ENCODE results near the gene KRTAP12-3. TPM values are rescaled to one million over a fixed set of nuclear protein-coding genes. Genes with fewer than 3 reads are reported as not detected.

Gene KRTAP12-3
- total RNA-seq, 6 experiments from 2014 or later: not detected

DNA sequence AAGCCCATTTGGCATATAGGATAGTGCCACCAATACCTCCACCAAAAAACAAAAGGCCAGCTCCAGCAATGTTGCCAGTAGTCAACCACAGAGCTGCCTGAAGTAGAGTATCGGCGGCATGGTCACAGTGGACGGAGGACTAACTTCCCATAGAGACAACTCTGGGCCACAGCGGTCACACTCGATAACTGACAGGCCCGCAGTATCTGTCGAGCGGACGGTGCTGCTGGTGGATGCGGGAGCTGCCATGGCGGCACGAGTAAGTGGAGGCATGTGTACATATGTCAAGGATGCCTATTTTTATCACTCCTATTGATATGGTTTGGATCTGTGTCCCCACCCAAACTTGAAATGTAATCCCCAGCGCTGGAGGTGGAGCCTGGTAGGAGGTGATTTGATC lies 20.1 kb downstream of the KRTAP12-3 start:
- TF ChIP-seq, protein P1, sequence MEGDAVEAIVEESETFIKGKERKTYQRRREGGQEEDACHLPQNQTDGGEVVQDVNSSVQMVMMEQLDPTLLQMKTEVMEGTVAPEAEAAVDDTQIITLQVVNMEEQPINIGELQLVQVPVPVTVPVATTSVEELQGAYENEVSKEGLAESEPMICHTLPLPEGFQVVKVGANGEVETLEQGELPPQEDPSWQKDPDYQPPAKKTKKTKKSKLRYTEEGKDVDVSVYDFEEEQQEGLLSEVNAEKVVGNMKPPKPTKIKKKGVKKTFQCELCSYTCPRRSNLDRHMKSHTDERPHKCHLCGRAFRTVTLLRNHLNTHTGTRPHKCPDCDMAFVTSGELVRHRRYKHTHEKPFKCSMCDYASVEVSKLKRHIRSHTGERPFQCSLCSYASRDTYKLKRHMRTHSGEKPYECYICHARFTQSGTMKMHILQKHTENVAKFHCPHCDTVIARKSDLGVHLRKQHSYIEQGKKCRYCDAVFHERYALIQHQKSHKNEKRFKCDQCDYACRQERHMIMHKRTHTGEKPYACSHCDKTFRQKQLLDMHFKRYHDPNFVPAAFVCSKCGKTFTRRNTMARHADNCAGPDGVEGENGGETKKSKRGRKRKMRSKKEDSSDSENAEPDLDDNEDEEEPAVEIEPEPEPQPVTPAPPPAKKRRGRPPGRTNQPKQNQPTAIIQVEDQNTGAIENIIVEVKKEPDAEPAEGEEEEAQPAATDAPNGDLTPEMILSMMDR (IDR thresholded peaks at IDR 0.05): no peak
- DNase-seq: no peak
- Mint-ChIP-seq H3K36me3 (ENCODE audit: low read depth) (0 out of 2 replicates have a peak, but pooled peaks cover 1% of the 10 kb centered on the region), H3K4me1 (ENCODE audit: low read depth) (no peaks in the 10 kb centered on the region), H3K4me3 (no peak overlapping the region), H3K9me3 (peaks cover 11% of the 10 kb centered on the region; the same call in 1 of the 2 replicates), H3K27me3 (ENCODE audit: insufficient read depth) (peaks cover 42% of the 10 kb centered on the region), H3K27ac (no peak overlapping the region)

DNA sequence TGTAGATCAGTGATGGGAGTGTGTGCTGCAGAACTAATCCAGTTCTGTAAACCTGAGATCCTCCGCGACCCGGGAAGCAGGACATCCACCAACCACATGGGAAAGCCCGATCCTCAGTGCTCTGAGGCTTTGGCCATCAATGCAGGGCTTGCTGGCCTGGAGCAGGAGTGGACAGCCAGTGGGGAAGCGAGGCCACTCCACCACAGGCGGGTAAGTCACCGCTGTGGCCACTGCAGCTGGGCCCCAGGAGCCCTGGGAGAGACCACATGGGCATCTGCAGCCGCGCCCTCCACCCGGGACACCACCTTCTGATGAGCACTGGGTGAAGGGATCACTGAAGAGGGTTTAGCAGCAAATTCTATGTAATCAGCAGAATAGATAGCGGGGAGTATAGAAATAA lies 23.4 kb downstream of the KRTAP12-3 start:
- Mint-ChIP-seq H3K4me3 (no peak overlapping the region), H3K27me3 (ENCODE audit: insufficient read depth) (peaks cover 51% of the 10 kb centered on the region), H3K27ac (no peak overlapping the region), H3K9me3 (no peaks in the 10 kb centered on the region), H3K4me1 (ENCODE audit: low read depth) (no peaks in the 10 kb centered on the region), H3K36me3 (ENCODE audit: low read depth) (no peaks in the 10 kb centered on the region)
- TF ChIP-seq, protein P1 (IDR thresholded peaks at IDR 0.05): no peak
- no peak for DNase-seq

DNA sequence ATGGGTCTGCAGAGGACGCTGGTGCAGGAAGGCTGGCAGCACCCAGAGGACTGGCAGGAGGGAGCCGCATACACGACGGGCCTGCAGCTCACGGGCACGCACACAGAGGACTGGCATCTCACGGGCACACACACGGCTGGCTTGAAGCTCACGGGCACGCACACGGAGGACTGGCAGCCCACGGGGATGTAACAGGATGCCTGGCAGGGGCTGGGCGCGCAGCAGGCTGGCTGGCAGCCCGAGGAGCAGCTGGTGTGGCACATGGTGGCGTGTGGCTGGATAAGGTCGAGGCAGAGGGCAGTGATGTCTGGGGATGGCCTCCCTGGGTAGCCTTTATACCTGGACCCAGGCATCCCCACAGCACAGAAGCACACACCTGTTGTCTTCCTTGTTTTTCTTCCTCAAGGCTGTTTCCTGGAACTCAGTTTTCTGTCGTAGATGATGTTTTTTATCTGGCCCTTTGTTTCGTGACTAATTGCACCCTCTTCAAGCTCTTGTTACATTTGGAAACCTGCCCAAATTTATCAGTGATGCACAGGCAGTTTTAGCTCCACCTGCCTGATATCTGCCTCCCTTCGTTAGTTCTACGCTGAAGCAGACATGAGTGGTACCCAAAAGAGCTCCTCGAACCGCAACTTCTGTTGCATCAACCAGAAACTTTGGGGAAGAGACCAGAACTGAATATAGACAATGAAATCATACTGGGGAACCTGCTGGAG lies 24.3 kb downstream of the KRTAP12-3 start, which contains the start of gene KRTAP12-1:
KRTAP12-1 (minus strand) TSS at position 303 of the 719 bp plus-strand sequence; CDS start at position 263, 40 bp downstream.
- H3K9me3 Mint-ChIP-seq: no peaks in the 10 kb centered on the region
- H3K36me3 Mint-ChIP-seq (ENCODE audit: low read depth): no peaks in the 10 kb centered on the region
- no peak within 1 kb of the TSS for H3K4me3 Mint-ChIP-seq
- H3K4me1 Mint-ChIP-seq (ENCODE audit: low read depth): no peaks in the 10 kb centered on the region
- TF ChIP-seq, protein P1 (IDR thresholded peaks at IDR 0.05): no peak
- no peak within 1 kb of the TSS for H3K27ac Mint-ChIP-seq
- DNase-seq: no peak
- H3K27me3 Mint-ChIP-seq (ENCODE audit: insufficient read depth): peaks cover 50% of the 10 kb centered on the region

GRCh38 chr21:44682580-44683151 lies 24.9 kb downstream of the KRTAP12-3 start:
- Mint-ChIP-seq H3K4me1 (ENCODE audit: low read depth) (no peaks in the 10 kb centered on the region), H3K27me3 (ENCODE audit: insufficient read depth) (peaks cover 53% of the 10 kb centered on the region), H3K9me3 (no peaks in the 10 kb centered on the region), H3K27ac (no peak overlapping the region), H3K36me3 (ENCODE audit: low read depth) (no peaks in the 10 kb centered on the region), H3K4me3 (no peak overlapping the region)
- TF ChIP-seq, protein P1 (IDR thresholded peaks at IDR 0.05): no peak
- DNase-seq: no peak

- Mint-ChIP-seq H3K4me1 (ENCODE audit: low read depth) (no peaks in the 10 kb centered on the region), H3K36me3 (ENCODE audit: low read depth) (no peaks in the 10 kb centered on the region), H3K4me3 (no peak overlapping the region), H3K9me3 (no peaks in the 10 kb centered on the region), H3K27me3 (ENCODE audit: insufficient read depth) (peaks cover 53% of the 10 kb centered on the region), H3K27ac (no peak overlapping the region)
- TF ChIP-seq, protein P1 (IDR thresholded peaks at IDR 0.05): no peak
- DNase-seq: no peak
These were observed 26.3 kb downstream of the KRTAP12-3 start for GRCh38 chr21:44684077-44684476.
